Measurements from ENCODE around the gene BOLA1. TPM values are rescaled to one million over a fixed set of nuclear protein-coding genes. Genes with fewer than 3 reads are reported as not detected.

The BOLA1 gene
- total RNA-seq, 6 experiments from 2014 or later, result 5.3 to 8.9 (median 6.7) TPM

DNA sequence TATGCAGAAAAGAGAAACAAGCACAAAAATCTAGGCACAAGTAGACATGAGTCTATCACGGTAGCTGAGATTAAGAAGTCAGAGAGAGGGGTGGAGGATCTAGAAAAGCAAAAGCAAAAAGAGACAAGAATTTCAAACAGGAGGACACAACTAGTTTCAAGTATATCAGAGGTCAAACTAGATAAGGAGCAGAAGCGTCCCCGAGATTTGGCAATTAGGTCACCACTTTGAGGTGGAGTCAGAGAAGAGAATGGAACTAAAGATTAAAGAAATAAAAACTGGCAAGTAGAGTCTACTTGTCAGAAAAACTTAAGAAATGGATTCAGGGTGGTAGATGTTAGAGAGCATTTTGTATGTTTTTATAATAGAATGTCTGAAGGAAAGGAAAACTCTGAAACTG is 26.0 kb downstream of the BOLA1 start:
- Mint-ChIP-seq H3K27me3 (ENCODE audit: insufficient read depth) (no peaks in the 10 kb centered on the region; the same call in none of the 2 replicates), H3K36me3 (ENCODE audit: low read depth) (peaks cover 51% of the 10 kb centered on the region), H3K9me3 (no peaks in the 10 kb centered on the region), H3K4me1 (ENCODE audit: low read depth) (peaks cover 38% of the 10 kb centered on the region), H3K4me3 (peak overlapping the region; percentile 68), H3K27ac (peak overlapping the region; percentile 49)
- no peak for DNase-seq
- TF ChIP-seq, protein P1, sequence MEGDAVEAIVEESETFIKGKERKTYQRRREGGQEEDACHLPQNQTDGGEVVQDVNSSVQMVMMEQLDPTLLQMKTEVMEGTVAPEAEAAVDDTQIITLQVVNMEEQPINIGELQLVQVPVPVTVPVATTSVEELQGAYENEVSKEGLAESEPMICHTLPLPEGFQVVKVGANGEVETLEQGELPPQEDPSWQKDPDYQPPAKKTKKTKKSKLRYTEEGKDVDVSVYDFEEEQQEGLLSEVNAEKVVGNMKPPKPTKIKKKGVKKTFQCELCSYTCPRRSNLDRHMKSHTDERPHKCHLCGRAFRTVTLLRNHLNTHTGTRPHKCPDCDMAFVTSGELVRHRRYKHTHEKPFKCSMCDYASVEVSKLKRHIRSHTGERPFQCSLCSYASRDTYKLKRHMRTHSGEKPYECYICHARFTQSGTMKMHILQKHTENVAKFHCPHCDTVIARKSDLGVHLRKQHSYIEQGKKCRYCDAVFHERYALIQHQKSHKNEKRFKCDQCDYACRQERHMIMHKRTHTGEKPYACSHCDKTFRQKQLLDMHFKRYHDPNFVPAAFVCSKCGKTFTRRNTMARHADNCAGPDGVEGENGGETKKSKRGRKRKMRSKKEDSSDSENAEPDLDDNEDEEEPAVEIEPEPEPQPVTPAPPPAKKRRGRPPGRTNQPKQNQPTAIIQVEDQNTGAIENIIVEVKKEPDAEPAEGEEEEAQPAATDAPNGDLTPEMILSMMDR (IDR thresholded peaks at IDR 0.05), result no peak

DNA sequence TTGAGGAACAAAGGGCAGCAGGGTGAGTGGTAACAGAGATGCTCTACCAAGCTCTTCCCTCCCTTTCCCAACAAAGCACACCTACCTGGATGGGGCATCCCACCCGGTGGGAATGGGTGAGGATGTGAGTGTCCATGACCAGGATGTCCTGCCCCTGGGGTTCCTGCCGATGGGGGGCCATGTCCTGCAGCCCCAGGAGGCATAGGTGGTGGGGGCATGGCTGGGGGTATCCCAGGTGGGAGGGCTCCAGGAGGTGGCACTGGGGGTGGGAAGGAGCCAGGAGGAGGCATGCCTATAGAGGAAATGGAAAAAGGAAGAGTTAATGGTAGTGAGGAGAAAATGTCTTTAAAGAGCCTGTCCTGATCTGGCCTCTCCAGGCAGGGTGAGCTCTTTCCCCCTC is 26.4 kb downstream of the BOLA1 start:
- peak overlapping the region; percentile 99 for H3K4me3 Mint-ChIP-seq
- DNase-seq, result no peak
- TF ChIP-seq, protein P1 (IDR thresholded peaks at IDR 0.05), result no peak
- peaks cover 55% of the 10 kb centered on the region for H3K36me3 Mint-ChIP-seq (ENCODE audit: low read depth)
- H3K27ac Mint-ChIP-seq, result no peak overlapping the region; the same call in 1 of the 2 replicates
- H3K9me3 Mint-ChIP-seq, result no peaks in the 10 kb centered on the region
- peaks cover 38% of the 10 kb centered on the region for H3K4me1 Mint-ChIP-seq (ENCODE audit: low read depth)
- H3K27me3 Mint-ChIP-seq (ENCODE audit: insufficient read depth), result no peaks in the 10 kb centered on the region; the same call in none of the 2 replicates

DNA sequence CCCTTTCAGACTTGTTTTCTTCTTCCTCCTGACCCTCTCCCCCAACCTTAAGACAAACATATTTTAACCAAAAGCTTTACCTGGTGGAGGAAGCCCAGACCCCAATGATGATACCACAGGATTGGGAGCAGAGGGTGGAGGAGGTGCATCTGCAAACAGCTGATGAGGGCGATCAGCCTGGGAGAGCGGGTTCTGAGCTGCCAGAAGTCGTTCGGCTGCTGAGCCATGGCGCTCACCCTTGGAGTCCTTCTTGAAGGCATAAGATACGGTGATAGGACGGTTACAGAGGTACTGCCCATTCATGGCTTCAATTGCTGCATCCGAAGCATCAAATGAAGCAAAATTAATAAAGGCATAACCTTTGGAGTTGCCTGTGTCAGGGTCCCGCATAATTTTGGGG is 26.9 kb downstream of the BOLA1 start:
- TF ChIP-seq, protein P1 (IDR thresholded peaks at IDR 0.05), result no peak
- Mint-ChIP-seq H3K27ac (no peak overlapping the region; the same call in 1 of the 2 replicates), H3K27me3 (ENCODE audit: insufficient read depth) (no peaks in the 10 kb centered on the region; the same call in none of the 2 replicates), H3K4me3 (peak overlapping the region; percentile 99), H3K36me3 (ENCODE audit: low read depth) (peaks cover 58% of the 10 kb centered on the region), H3K4me1 (ENCODE audit: low read depth) (peaks cover 42% of the 10 kb centered on the region), H3K9me3 (no peaks in the 10 kb centered on the region)
- no peak for DNase-seq

DNA sequence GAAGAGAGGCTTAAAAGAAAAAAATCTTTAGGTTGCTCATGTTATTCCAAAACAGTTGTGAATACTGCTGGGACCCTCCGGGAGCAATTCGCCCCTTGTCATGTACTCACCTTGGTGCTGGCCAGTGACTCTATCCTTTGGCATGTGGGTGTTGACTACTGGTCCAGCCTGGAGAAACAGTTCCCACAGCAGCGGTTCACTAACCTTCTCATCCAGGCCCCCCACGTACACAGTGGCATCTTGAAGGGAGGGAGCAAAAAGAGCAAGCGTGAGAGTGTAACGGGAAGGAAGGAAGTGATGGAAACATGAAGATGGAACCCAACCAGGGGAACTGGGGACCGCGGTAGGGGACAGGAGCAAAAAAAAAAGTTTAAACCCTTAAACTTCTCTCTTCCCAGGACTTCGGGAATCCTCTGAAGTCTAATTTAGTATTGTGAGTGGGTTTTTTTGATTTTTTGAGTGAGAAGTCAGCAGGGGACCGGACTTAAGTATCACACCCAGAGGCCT is 27.7 kb downstream of the BOLA1 start:
- no peaks in the 10 kb centered on the region for H3K9me3 Mint-ChIP-seq
- H3K4me1 Mint-ChIP-seq (ENCODE audit: low read depth), result peaks cover 50% of the 10 kb centered on the region
- TF ChIP-seq, protein P1 (IDR thresholded peaks at IDR 0.05), result no peak
- H3K4me3 Mint-ChIP-seq, result peak overlapping the region; percentile 99
- H3K27me3 Mint-ChIP-seq (ENCODE audit: insufficient read depth), result no peaks in the 10 kb centered on the region; the same call in none of the 2 replicates
- H3K27ac Mint-ChIP-seq, result peak overlapping the region; percentile 94
- H3K36me3 Mint-ChIP-seq (ENCODE audit: low read depth), result peaks cover 67% of the 10 kb centered on the region
- peak; percentile 10 for DNase-seq

DNA sequence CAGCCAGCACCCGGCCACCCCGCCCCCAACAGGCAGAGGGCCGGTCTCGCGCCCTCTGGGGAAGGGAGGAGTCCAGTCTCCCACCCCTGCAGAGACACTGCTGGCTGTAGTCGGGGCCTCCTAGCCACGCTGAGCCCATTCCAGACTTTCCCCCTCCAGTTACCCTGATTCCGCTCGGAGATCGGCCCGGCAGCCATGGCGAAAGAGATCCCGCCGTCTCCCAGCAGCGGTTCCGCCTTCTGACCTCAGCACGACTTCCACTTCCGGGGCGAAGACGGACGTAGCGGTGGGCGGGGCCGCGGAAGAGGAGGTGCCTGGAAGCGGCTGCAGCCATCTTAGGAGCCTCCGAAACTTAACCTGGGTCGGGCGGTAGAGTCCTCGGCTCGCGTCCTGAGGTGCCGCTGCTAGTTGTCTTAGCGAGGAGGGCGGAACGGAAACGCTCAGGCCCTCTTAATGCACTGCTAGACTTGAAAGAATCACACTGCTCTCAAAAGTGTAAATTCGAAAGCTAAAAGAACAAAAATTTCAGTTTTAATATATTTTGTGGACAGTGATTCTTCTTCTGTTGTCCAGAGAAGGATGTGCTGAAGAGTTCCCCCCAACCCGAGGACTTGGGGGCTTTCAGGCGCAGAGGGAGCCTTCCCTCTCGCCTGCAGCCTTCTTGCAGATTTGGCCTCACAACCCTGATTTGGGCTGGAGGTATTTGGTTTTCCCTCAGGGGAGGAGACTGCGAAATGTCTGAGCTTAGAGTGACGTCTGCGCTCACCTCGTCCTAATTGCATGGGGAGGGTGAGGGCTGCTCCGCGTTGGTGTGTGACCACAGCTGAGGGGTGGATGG is 28.4 kb downstream of the BOLA1 start, which contains the start of gene SF3B4:
SF3B4 (minus strand) TSS at position 241 of the 838 bp plus-strand sequence; CDS start at position 197, 44 bp downstream.
- peak; percentile 90 for DNase-seq
- Mint-ChIP-seq H3K9me3 (no peaks in the 10 kb centered on the region), H3K4me3 (peak within 1 kb of the TSS; percentile 99), H3K27me3 (ENCODE audit: insufficient read depth) (no peaks in the 10 kb centered on the region; the same call in none of the 2 replicates), H3K4me1 (ENCODE audit: low read depth) (peaks cover 50% of the 10 kb centered on the region), H3K27ac (peak within 1 kb of the TSS; percentile 94), H3K36me3 (ENCODE audit: low read depth) (peaks cover 70% of the 10 kb centered on the region)
- TF ChIP-seq, protein P1 (IDR thresholded peaks at IDR 0.05), result peak; percentile 28; the same call in 1 of the 2 replicates

Data from HFFc6 (cell line).